NCI-H187 treated with DMSO at 0.1 percent for 48 hours (cell line): ENCODE results near the gene PALLD.

Source experiments
- DNase-seq: peaks from one replicate; lab custom pipeline; 2025; lab: John Stamatoyannopoulos, UW

PALLD gene

GRCh38 chr4:168648494-168648893, 151.6 kb downstream of the PALLD start:
- DNase-seq: no peak

- DNase-seq: no peak
These were observed 152.1 kb downstream of the PALLD start for GRCh38 chr4:168648929-168649328.

DNA sequence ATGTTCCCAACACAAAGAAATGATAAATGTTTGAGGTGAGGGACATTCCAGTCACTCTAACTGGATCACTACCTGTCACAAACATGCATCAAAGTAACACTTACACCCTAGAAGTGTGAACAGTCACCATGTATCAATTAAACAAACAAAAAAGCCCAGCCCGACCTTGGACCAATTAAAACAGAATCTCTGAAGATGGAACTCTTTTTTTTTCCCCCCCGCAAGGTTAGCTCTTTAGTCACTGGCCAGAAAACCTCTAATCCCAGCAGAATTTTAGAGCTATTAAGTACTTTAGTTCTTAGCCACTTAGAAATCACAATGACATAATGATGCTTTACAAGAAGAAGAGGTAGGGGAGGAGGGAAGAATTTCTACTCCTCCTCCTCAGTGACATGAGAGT, 154.5 kb downstream of the PALLD start:
- DNase-seq: no peak

GRCh38 chr4:168651864-168652263, 155.0 kb downstream of the PALLD start:
- DNase-seq: no peak

DNA sequence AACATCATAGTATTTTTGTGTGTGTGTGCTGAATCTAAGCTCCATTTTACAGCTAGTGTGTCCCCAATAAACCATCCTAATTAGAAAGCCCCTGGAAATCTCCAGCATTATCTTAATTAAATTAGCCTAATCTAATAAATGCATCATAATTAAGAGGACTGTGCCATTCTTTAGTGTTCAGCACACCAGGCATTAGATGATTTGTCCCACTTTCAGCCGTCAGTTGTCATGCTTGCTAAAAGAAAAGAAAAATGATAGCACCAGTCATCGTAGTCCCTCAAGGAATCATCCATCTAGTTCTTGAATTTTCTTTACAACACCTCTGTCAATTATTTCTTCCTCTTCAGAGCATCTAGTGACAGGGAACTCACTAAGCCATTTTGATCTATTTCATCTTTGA, 155.9 kb downstream of the PALLD start:
- DNase-seq: no peak

GRCh38 chr4:168654104-168654847, 157.4 kb downstream of the PALLD start:
- no peak for DNase-seq

- no peak for DNase-seq
These were observed 158.0 kb downstream of the PALLD start for GRCh38 chr4:168654848-168655174.

- DNase-seq: no peak
These were observed 158.3 kb downstream of the PALLD start for GRCh38 chr4:168655182-168655581.

- DNase-seq: no peak
These were observed 159.3 kb downstream of the PALLD start for GRCh38 chr4:168656055-168656660.

GRCh38 chr4:168656946-168657473, 160.2 kb downstream of the PALLD start:
- no peak for DNase-seq

- DNase-seq: no peak
These were observed 161.9 kb downstream of the PALLD start for GRCh38 chr4:168658751-168659150.

GRCh38 chr4:168659741-168660465, 163.1 kb downstream of the PALLD start:
- no peak for DNase-seq

DNA sequence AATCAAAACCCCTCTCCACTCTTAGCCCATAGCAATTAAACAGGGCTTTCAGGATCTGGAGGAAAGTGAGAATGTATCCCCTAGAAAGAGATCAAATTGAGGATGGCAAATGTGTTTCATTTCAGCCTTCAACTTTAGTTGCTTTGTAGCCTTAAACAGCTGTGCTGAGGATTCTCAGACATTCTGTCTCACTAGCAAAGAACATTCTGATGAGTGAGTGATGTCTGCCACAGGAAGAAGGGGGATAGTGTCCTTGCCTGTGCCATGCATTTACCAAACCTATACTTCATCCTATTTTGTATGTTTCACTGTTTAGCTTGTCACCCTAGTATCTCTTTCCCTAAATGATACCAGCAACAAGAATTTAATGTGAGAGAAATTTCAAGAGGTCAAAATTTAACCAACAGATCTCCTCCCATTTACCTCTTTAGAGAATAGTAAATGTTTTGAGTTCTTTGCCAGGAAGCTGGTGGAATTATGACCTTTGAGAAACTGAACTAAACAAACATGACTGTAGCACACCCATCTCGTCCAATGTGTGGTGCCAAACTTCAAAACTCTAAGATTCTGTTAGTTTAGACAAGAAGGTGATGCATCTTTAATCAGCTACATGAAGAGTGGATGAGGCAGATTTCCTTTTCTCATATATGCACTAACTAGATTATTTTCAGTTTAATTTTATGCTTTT, 165.6 kb downstream of the PALLD start:
- DNase-seq: no peak

- DNase-seq: no peak
These were observed 167.5 kb downstream of the PALLD start for GRCh38 chr4:168664242-168664891.

- DNase-seq: no peak
These were observed 169.7 kb downstream of the PALLD start for GRCh38 chr4:168666531-168666930.

DNA sequence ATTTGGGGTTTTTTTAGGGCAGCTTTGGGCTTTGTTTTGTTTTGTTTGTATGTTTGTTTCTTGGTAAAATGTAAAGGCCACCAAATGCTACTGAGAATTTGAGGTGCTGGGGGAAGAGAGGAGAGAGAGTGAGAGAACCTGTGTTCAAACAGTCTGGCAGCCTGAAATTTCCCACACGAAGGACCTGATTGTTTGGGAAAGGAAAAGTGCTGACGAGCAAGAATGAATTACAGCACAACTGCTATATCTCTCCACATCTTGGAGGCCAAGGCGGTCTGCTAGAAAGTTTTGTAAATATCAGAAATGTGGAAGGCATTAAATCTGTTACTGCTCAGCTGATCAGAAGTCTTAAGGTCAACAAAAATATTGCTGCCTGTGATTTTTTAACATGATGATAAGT, 170.5 kb downstream of the PALLD start:
- DNase-seq: no peak

GRCh38 chr4:168667921-168668320, 171.1 kb downstream of the PALLD start:
- no peak for DNase-seq

DNA sequence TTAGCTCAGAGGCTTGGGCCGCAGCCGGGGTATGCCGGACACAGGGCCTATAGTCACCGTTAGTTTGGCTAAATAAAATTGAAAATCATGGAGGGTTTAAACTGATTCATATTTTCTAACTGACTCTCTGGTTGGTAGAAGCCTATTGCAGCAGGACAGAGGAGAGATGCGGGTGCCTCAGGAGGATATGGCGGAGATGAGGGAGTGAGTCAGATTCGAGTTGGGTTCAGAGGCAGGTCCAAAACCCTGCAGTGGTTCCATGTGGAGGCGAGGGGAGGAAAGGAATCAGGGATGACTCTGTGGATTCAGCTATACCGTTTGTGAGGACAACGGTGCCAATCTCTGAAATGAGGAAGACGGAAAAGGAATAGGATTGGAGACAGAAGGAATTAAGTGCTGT, 176.6 kb downstream of the PALLD start:
- DNase-seq: no peak

GRCh38 chr4:168674077-168674747, 177.4 kb downstream of the PALLD start:
- DNase-seq: no peak

DNA sequence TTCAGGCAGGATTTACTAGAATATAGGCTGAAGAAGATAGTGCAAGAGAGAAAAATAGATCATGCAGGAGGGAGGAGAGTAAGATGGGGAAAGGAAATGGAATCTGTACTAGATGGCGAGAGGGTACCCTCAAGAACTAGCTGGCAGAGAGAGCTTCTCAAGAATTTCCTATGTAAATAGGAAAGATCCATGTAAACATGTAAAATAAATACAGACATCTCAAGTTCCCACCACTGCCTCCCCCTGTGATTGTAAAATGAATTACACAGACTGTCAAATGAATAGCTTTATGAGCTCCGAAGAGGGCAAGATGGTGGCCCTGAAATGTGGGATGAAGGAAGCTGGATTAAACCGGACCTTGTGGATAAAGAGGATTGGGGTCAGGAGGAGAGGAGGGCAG, 178.0 kb downstream of the PALLD start:
- no peak for DNase-seq

GRCh38 chr4:168677063-168677462, 180.2 kb downstream of the PALLD start:
- DNase-seq: peak; percentile 68
